Lower leg skin (tissue), 3 donors: Measurements from ENCODE around the gene LAMC2.

ENCODE experiments used
- CTCF ChIP-seq, 3 donors: fragments of 450-650 bp; IDR thresholded peaks; one replicate each; pipeline ENCODE4 v1.5.1; 2016; ENCODE audit warnings: antibody characterized with exemption in 3 of 3, mild to moderate bottlenecking in 3 of 3, moderate library complexity in 2 of 3
- POLR2A ChIP-seq, 2 donors: fragments of 450-650 bp; IDR thresholded peaks; one replicate each; pipeline ENCODE4 v1.6.1; 2016 to 2017; ENCODE audit warnings: antibody characterized with exemption in 2 of 2, mild to moderate bottlenecking in 1 of 2, moderate library complexity in 1 of 2

DNA sequence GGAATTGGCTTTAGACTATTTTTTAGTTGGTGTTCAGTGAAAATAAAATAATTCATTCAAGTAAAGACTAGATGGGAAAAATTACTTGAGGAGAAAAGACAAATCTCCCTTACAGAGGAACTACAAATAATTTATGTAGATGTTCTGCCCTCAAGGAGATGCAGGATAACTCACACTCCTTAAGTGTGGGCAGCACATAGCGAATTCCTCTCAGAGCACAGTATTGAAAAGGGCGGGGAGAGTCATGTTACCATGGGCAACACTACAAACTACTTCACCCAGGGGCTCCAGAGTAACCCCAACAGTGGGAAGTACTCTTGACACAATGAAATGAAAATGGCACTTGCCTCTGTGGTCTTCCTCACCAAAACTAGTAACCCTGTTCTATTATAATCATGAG, 20.6 kb upstream of the LAMC2 start:
- TF ChIP-seq CTCF (IDR thresholded peaks at IDR 0.05) (no peak), POLR2A (IDR thresholded peaks at IDR 0.05) (no peak)
